Stimulated activated CD8-positive, alpha-beta memory T cell treated with anti-CD3 and anti-CD28 coated beads, Interleukin-15, amount 100 ng/mL, for 4 hours (primary cell): ENCODE data around the gene GRAMD4.

Source experiments
- DNase-seq, 2 donors: peaks; one replicate each; pipeline ENCODE4 v3.0.0-alpha.2; 2020; ENCODE audit warnings: low read depth in 2 of 2

Gene GRAMD4

DNA sequence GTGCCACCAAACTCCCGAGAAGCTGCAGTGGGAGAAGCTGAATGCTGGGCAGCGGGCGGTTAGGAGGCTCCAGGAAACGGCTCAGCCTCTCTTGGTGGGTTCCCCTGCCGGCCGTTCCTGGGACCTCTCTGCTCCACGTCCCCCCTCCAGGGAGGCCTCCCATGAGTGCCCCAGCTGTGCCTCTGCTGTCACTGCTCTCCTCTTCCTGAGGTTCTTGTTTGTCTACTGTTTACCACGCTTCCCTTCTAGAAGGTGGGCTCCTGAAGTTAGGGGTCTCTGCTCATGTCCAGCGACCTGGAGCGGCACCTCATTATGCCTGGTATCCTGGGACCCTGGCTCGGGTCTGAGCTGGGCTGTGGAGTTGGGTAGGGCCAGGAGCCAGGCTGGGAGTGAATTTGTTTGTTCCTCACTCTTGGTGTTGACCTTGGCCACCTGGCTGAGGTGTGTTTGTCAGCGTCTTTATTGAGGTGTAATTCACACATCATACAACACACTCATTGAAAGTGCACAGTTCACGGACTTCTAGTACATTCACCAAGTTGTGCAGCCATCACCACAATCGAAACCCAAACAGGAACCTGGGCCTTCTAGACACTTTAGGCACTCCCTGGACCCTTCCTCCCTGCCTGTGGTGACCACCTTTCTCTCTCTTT lies 37.8 kb upstream of the GRAMD4 start:
- no peak for DNase-seq

- no peak for DNase-seq
Measured at GRCh38 chr22:46583571-46583970, 36.6 kb upstream of the GRAMD4 start.

- no peak for DNase-seq
Measured at GRCh38 chr22:46584081-46584921, 35.9 kb upstream of the GRAMD4 start.

- DNase-seq, result no peak
Measured at GRCh38 chr22:46585340-46586122, 34.7 kb upstream of the GRAMD4 start.

- DNase-seq, result no peak
Measured at GRCh38 chr22:46586123-46586519, 34.1 kb upstream of the GRAMD4 start.

DNA sequence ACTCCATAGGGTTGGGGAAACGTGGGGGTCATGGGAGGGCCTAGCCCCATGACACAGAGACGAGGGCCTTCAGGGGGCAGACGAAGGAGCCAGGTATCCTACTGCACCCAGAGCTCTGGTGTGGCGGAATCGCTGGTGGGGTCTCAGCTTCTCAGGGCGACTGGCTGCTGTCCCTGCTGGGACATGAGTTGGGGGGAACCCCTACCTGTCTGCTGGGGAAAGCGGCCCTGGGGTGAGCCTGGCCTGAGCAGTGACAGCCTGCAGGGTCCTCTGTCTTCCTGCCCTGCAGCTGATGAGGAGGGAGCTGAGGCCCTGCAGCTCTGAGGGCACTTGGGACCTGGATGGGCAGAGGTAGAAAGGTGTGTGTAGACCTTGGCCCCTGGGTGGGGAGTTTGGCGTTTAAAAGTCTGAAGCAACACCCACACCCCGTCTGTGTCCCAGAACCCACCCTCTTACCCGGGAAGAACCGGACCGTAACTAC lies 33.6 kb upstream of the GRAMD4 start:
- no peak for DNase-seq

DNA sequence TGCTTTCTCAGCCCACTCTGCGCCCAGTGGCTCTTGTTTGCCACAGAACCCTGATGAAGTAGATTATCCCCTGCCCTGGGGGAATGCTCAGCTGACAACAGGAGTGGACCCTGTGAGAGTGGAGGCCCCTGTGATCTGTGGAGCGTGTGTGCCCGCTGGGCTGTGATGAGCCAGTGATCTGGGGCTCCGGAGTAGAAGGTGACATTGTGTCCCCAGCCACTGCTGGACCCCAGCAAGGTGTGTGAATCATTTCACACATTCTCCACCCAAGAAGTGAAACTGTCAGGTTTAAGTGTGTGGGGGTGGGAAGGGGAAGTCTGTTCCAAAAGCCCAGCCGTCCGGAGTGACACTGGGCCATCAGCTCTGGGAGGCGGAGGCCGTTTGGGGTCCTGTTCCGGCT lies 33.1 kb upstream of the GRAMD4 start:
- DNase-seq, result no peak

- DNase-seq, result no peak
Measured at GRCh38 chr22:46587492-46588278, 32.5 kb upstream of the GRAMD4 start.

GRCh38 chr22:46588279-46589140 lies 31.7 kb upstream of the GRAMD4 start:
- DNase-seq, result no peak

DNA sequence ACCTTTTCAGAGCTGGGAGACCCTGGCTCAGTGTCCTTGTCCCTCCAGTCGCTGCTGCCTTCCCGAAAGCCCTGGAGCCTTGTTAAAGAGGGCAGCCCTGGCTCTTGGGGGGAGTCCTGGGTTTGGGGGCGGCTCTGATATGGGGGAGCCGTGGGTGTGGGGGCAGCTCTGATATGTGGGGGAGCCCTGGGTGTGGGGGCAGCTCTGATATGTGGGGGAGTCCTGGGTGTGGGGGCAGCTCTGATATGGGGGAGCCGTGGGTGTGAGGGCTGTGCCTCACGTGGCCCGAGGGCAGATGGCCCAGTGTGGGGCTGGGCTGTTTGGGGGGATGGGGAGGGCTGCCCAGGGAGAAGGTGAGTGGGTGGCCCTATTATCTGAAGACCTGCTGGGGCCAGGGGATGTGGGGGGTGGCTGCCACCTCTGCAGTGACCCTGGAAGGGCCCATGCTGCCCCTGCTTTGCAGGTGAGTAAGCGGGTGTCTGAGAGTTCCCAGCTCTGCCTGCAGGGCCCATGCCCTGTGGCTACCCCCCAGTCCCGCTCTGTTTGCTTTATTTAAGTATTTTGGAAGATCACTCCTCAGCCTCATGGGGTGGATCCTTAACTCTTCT lies 30.9 kb upstream of the GRAMD4 start:
- no peak for DNase-seq

DNA sequence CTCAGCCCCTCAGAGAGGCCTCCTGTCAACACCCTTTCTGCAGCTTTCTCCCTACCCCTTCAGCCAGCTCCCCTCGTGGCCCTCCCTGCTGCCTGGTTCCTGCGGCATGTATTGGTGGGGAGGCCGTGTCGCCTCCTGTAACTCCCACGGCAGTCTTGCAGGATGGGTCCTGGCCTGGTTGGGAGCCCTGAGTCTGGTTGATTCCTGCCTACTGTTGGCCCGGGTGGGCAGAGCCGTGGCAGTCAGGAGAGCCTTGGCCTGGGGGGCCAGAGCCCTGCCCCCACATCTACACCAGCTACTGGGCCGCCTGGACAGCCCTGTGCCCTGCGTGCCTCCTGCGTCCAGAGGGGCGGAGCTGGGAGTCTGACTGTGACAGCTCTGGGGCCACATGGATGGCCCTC lies 30.3 kb upstream of the GRAMD4 start:
- no peak for DNase-seq

- DNase-seq, result no peak
Measured at GRCh38 chr22:46590334-46590733, 29.9 kb upstream of the GRAMD4 start.

GRCh38 chr22:46591930-46592329 lies 28.3 kb upstream of the GRAMD4 start:
- no peak for DNase-seq

GRCh38 chr22:46592390-46592872 lies 27.8 kb upstream of the GRAMD4 start:
- DNase-seq, result no peak

GRCh38 chr22:46593211-46593681 lies 26.9 kb upstream of the GRAMD4 start:
- DNase-seq, result no peak

DNA sequence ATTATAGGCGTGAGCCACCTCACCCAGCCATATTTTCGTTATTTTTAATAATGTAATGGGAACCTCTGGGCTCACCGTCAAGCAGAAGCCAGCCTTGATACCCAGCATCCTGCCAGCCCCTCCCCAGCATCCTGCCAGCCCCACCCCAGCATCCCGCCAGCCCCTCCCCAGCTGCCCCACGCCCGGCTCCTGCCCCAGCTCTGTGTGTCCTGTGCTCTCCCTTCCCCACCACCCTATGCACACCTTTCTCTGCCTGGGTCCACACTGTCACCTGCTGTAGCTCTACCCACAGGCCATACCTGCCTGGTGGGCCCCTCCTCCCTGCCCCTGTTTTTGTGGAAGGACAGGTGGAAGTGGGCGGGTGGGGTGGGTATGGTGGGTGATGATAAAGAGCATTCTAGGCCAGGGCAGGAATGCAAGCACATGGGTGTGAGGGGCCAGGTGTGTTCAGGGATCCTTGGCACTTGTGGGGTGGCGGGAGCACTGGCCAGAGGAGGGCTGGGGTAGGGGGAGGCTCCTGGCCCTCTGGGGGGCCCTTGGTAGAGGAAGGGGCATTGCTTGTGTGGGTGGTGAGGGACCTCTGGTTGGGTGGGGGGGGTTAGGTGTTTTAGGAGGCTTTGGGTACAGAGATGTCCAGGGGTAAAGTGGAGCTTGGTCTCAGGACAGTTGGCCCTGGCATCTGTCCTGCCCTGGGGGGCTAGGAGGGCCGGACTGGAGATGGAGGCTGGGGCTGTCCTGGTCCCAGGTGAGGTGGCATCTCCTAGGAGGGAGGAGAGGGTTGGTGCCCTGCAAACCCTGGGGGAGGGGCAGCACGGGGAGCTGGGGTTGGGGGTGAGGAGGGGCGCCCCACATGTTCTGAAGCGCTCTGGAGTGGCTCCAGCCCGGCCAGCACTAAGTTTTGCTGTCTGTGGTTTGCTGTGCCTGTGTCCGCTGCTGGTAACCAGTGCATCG lies 25.9 kb upstream of the GRAMD4 start:
- no peak for DNase-seq

GRCh38 chr22:46594947-46595298 lies 25.3 kb upstream of the GRAMD4 start:
- DNase-seq, result no peak

GRCh38 chr22:46595545-46595944 lies 24.6 kb upstream of the GRAMD4 start:
- no peak for DNase-seq

DNA sequence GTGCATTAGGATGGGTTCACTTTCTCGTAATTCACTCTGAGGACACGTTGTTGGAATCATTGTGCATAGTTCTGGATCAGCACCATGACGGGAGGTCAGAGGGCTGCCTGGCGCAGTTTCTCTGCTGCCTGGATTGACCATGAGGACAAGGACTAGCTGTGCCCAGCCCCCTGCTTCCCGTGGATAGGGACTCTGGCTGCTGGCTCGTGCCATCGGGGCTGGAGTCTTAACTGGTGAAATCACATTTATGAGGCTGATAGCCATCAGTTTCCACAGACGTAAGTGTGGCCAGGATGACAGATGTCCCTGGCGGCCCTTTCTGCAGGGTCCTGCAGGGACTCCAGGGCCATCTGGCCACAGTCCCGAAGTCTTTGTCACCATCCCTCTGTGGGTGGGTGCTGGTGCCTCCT lies 24.1 kb upstream of the GRAMD4 start:
- DNase-seq, result no peak
